ENCODE results near the gene NOS1.

DNA sequence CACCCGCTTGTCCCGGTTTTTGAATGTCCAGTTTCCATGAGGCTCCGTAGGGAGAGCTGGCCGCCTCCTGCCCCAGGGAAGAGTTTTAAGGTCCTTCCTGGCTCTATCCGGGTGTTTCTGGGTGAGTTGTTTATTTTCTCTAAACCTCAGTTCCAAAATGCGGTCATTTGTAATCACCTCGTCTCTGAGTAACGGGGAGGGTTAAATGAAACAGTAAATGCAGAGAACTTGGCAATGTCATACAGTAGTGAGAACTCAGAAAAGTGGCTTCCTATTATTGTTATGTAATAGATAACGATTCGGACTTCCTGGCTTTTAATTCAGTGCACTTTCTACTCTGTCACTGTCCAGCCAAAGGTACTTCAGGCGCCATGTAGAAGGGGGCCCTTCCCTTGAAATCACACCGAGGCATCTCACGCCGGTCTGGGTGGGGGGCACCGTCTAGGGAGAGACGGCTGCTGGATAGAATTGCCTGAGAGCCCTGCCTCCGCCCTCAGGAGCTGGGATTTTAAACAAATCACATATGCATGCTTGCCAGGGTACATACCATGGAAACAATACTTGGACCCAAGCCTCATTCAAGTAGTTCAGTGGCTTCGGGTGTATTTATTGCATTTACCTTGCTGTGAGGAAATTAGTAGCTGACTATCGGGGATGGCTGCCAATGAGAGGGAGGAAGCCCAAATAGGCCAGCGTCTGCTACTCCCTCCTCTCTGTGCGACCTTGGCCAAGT, 26.4 kb downstream of the NOS1 start:
- TF ChIP-seq, protein P1, sequence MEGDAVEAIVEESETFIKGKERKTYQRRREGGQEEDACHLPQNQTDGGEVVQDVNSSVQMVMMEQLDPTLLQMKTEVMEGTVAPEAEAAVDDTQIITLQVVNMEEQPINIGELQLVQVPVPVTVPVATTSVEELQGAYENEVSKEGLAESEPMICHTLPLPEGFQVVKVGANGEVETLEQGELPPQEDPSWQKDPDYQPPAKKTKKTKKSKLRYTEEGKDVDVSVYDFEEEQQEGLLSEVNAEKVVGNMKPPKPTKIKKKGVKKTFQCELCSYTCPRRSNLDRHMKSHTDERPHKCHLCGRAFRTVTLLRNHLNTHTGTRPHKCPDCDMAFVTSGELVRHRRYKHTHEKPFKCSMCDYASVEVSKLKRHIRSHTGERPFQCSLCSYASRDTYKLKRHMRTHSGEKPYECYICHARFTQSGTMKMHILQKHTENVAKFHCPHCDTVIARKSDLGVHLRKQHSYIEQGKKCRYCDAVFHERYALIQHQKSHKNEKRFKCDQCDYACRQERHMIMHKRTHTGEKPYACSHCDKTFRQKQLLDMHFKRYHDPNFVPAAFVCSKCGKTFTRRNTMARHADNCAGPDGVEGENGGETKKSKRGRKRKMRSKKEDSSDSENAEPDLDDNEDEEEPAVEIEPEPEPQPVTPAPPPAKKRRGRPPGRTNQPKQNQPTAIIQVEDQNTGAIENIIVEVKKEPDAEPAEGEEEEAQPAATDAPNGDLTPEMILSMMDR (IDR thresholded peaks at IDR 0.05): no peak
- TF ChIP-seq POLR2A (IDR thresholded peaks at IDR 0.05): no peak
